H9 (cell line): ENCODE measurements around the gene BCCIP. TPM values are rescaled to one million over a fixed set of nuclear protein-coding genes. Genes with fewer than 3 reads are reported as not detected.

Experiments used
- DNase-seq: peaks from one replicate; pipeline ENCODE4 v3.0.0-alpha.2; 2017
- H2AFZ ChIP-seq: one replicate; pipeline ENCODE4 v1.6.1; 2013; ENCODE audit warnings: mild to moderate bottlenecking, low read length, control low read depth, moderate library complexity
- H2AK5ac ChIP-seq: 2 replicates; pipeline ENCODE4 v1.6.1; 2013; ENCODE audit warnings: low read length, control low read depth, mixed read lengths; ENCODE audit not compliant: insufficient read length
- H2BK120ac ChIP-seq: one replicate; pipeline ENCODE4 v1.6.1; 2013; ENCODE audit warnings: low read depth, mild to moderate bottlenecking, low read length, control low read depth, inconsistent platforms; ENCODE audit not compliant: poor library complexity, severe bottlenecking
- H2BK12ac ChIP-seq: 2 replicates; pipeline ENCODE4 v1.6.1; 2013; ENCODE audit warnings: low read length, control low read depth, mixed read lengths, low read depth; ENCODE audit not compliant: insufficient read length
- H2BK15ac ChIP-seq: 2 replicates; pipeline ENCODE4 v1.6.1; 2013; ENCODE audit warnings: low read depth, low read length, control low read depth
- H2BK20ac ChIP-seq: one replicate; pipeline ENCODE4 v1.6.1; 2013; ENCODE audit warnings: low read depth, mild to moderate bottlenecking, low read length, control low read depth, inconsistent platforms; ENCODE audit not compliant: poor library complexity, severe bottlenecking
- H2BK5ac ChIP-seq: 2 replicates; pipeline ENCODE4 v1.6.1; 2013; ENCODE audit warnings: low read length, control low read depth, mixed read lengths; ENCODE audit not compliant: insufficient read length
- H3K14ac ChIP-seq: 2 replicates; pipeline ENCODE4 v1.6.1; 2013; ENCODE audit warnings: low read length, control low read depth; ENCODE audit not compliant: insufficient read depth
- H3K18ac ChIP-seq: 2 replicates; pipeline ENCODE4 v1.6.1; 2013; ENCODE audit warnings: low read depth, mild to moderate bottlenecking, mixed read lengths, low read length, control low read depth; ENCODE audit not compliant: insufficient read length
- H3K23ac ChIP-seq: 2 replicates; pipeline ENCODE4 v1.6.1; 2013; ENCODE audit warnings: low read length, control low read depth, mixed read lengths, low read depth; ENCODE audit not compliant: insufficient read length
- H3K23me2 ChIP-seq: 2 replicates; pipeline ENCODE4 v1.6.1; 2013; ENCODE audit warnings: low read depth, mild to moderate bottlenecking, mixed read lengths, low read length, control low read depth; ENCODE audit not compliant: insufficient read length, poor library complexity, severe bottlenecking
- H3K27ac ChIP-seq: 2 replicates; pipeline ENCODE4 v1.5.1; 2013; ENCODE audit warnings: low read length, control low read depth, mixed read lengths, low read depth; ENCODE audit not compliant: insufficient read length
- H3K27me3 ChIP-seq: 2 replicates; pipeline ENCODE4 v1.6.1; 2013; ENCODE audit warnings: low read length, control low read depth, inconsistent platforms; ENCODE audit not compliant: insufficient read depth
- H3K4ac ChIP-seq: 2 replicates; pipeline ENCODE4 v1.6.1; 2013; ENCODE audit warnings: low read depth, mild to moderate bottlenecking, control low read depth, inconsistent platforms, low read length, moderate library complexity
- H3K4me1 ChIP-seq: 2 replicates; pipeline ENCODE4 v1.6.1; 2013; ENCODE audit warnings: low read length, control low read depth, inconsistent platforms; ENCODE audit not compliant: insufficient read depth
- H3K4me2 ChIP-seq: 2 replicates; pipeline ENCODE4 v1.6.1; 2013; ENCODE audit warnings: low read length, control low read depth, mixed read lengths; ENCODE audit not compliant: insufficient read length, insufficient read depth
- H3K56ac ChIP-seq: 2 replicates; pipeline ENCODE4 v1.6.1; 2013; ENCODE audit warnings: low read depth, mild to moderate bottlenecking, mixed read lengths, low read length, control low read depth; ENCODE audit not compliant: insufficient read length
- H3K79me1 ChIP-seq: 2 replicates; pipeline ENCODE4 v1.6.1; 2013; ENCODE audit warnings: low read depth, mild to moderate bottlenecking, moderate library complexity, low read length, control low read depth, inconsistent platforms; ENCODE audit not compliant: insufficient read depth, poor library complexity, severe bottlenecking
- H3K79me2 ChIP-seq: 2 replicates; pipeline ENCODE4 v1.6.1; 2013; ENCODE audit warnings: low read length, control low read depth, inconsistent platforms; ENCODE audit not compliant: insufficient read depth
- H3K9ac ChIP-seq: 2 replicates; pipeline ENCODE4 v1.6.1; 2013; ENCODE audit warnings: low read length, control low read depth, mixed read lengths; ENCODE audit not compliant: insufficient read length; ENCODE audit errors: extremely low read depth
- H3K9me3 ChIP-seq: one replicate; pipeline ENCODE4 v1.6.1; 2013; ENCODE audit warnings: low read depth, low read length, inconsistent platforms; ENCODE audit not compliant: control insufficient read depth
- H3T11ph ChIP-seq: one replicate; pipeline ENCODE4 v1.6.1; 2013; ENCODE audit warnings: mild to moderate bottlenecking, low read length, control low read depth, inconsistent platforms
- H4K20me1 ChIP-seq: one replicate; pipeline ENCODE4 v1.6.1; 2013; ENCODE audit not compliant: control insufficient read depth, insufficient read length, insufficient read depth
- H4K5ac ChIP-seq: 2 replicates; pipeline ENCODE4 v1.6.1; 2013; ENCODE audit warnings: low read depth, mild to moderate bottlenecking, mixed read lengths, low read length, control low read depth; ENCODE audit not compliant: insufficient read length
- H4K8ac ChIP-seq: replicated peaks from 2 replicates; pipeline ENCODE4 v1.6.1; 2013; ENCODE audit warnings: low read length, control low read depth, mixed read lengths, low read depth; ENCODE audit not compliant: insufficient read length
- H4K91ac ChIP-seq: 2 replicates; pipeline ENCODE4 v1.6.1; 2013; ENCODE audit warnings: low read depth, mild to moderate bottlenecking, moderate library complexity, mixed read lengths, low read length, control low read depth; ENCODE audit not compliant: insufficient read length
- H3K27ac Mint-ChIP-seq, 3 experiments: 2 replicates in 2 of 3; 3 replicates in 1 of 3; pipeline ENCODE4 v1.8.0; 2020 to 2021; ENCODE audit warnings: mixed read lengths in 3 of 3, mild to moderate bottlenecking in 1 of 3, moderate library complexity in 1 of 3
- H3K27me3 Mint-ChIP-seq: 2 replicates; pipeline ENCODE4 v1.8.0; 2021; ENCODE audit warnings: low read depth, mild to moderate bottlenecking, moderate library complexity, mixed read lengths
- H3K36me3 Mint-ChIP-seq, 3 experiments: 2 replicates in 2 of 3; 3 replicates in 1 of 3; pipeline ENCODE4 v1.8.0; 2020 to 2021; ENCODE audit warnings: low read depth in 3 of 3, mixed read lengths in 3 of 3; ENCODE audit not compliant: insufficient read depth in 1 of 3
- H3K4me1 Mint-ChIP-seq, 2 experiments: 2 replicates each; pipeline ENCODE4 v1.8.0; 2020; ENCODE audit warnings: mixed read lengths in 2 of 2
- H3K4me3 Mint-ChIP-seq, 2 experiments: 2 replicates in 1 of 2; 3 replicates in 1 of 2; pipeline ENCODE4 v1.8.0; 2020 to 2021; ENCODE audit warnings: mild to moderate bottlenecking in 2 of 2, mixed read lengths in 2 of 2, moderate library complexity in 1 of 2
- H3K9me3 Mint-ChIP-seq, 2 experiments: 2 replicates in 1 of 2; 3 replicates in 1 of 2; pipeline ENCODE4 v1.8.0; 2020; ENCODE audit warnings: mild to moderate bottlenecking in 2 of 2, mixed read lengths in 2 of 2, moderate library complexity in 1 of 2
- WGBS: extraction: QIAGEN DNeasy Blood & Tissue Kit; methylation state at CpG from one replicate; pipeline ENCODE4 v1.1.7; 2013; ENCODE audit warnings: missing lambda C conversion rate, low lambda C conversion rate, mixed read lengths; ENCODE audit not compliant: insufficient read length; ENCODE audit errors: extremely low coverage; 5-methylcytosine and 5-hydroxymethylcytosine counted together
- total RNA-seq: library from RNA; stranded (reverse); gene quantifications from 2 replicates; pipeline ENCODE4 v1.2.1, GENCODE V29; 2021
- TF ChIP-seq, protein P1 (sequence below): fragments of 200-600 bp; sonication (generic); conservative IDR thresholded peaks from 3 replicates; pipeline ENCODE4 v1.8.0; 2021; ENCODE audit warnings: antibody characterized with exemption, mild to moderate bottlenecking

BCCIP gene
- total RNA-seq, 1 experiment from 2014 or later: 119 TPM

DNA sequence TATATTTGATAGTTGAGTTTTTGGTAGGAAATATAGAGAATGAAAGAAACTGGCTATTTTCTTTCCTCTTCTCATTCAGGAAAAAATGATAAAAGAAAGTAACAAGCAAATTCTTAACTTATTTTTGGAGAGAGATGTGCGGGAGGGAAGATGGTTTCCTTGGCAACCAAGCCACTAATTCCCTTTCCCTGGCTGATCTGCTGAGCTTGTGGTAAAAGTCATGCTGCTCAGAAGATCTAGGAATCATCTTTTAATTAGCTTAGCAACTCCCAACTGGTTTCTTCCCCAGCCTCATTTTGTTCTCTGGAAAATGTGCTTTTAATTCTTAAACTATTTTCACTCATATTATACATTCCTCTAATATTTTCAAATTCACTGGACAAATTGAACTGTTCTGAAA is 12.1 kb upstream of the BCCIP start:
- Histone ChIP-seq H3K4ac (no peak overlapping the region), H3K18ac (no peak overlapping the region), H3K9ac (no peak overlapping the region), H2BK20ac (no peak overlapping the region), H3K4me2 (no peak overlapping the region), H2AFZ (no peak overlapping the region), H3K4me1 (no peaks in the 10 kb centered on the region), H3K23ac (no peak overlapping the region), H3K23me2 (no peaks in the 10 kb centered on the region), H4K5ac (no peak overlapping the region), H3T11ph (no peak overlapping the region), H3K14ac (no peak overlapping the region), H4K20me1 (no peaks in the 10 kb centered on the region), H2BK120ac (no peak overlapping the region), H4K8ac (no peak overlapping the region), H2BK12ac (no peak overlapping the region), H4K91ac (no peak overlapping the region), H3K27me3 (no peaks in the 10 kb centered on the region), H2BK5ac (no peak overlapping the region), H2BK15ac (no peak overlapping the region), H3K56ac (no peak overlapping the region), H3K79me2 (no peaks in the 10 kb centered on the region), H3K27ac (no peak overlapping the region), H2AK5ac (no peak overlapping the region), H3K9me3 (no peaks in the 10 kb centered on the region), H3K79me1 (no peaks in the 10 kb centered on the region)
- Mint-ChIP-seq H3K27me3 (no peaks in the 10 kb centered on the region), H3K27ac (no peak overlapping the region), H3K4me1 (no peaks in the 10 kb centered on the region), H3K36me3 (peaks cover 12 to 58% (median 49%) of the 10 kb centered on the region in 3 experiments; a peak in 6 of 7 replicates), H3K9me3 (no peaks in the 10 kb centered on the region), H3K4me3 (no peak overlapping the region)
- no peak for DNase-seq
- TF ChIP-seq, protein P1, sequence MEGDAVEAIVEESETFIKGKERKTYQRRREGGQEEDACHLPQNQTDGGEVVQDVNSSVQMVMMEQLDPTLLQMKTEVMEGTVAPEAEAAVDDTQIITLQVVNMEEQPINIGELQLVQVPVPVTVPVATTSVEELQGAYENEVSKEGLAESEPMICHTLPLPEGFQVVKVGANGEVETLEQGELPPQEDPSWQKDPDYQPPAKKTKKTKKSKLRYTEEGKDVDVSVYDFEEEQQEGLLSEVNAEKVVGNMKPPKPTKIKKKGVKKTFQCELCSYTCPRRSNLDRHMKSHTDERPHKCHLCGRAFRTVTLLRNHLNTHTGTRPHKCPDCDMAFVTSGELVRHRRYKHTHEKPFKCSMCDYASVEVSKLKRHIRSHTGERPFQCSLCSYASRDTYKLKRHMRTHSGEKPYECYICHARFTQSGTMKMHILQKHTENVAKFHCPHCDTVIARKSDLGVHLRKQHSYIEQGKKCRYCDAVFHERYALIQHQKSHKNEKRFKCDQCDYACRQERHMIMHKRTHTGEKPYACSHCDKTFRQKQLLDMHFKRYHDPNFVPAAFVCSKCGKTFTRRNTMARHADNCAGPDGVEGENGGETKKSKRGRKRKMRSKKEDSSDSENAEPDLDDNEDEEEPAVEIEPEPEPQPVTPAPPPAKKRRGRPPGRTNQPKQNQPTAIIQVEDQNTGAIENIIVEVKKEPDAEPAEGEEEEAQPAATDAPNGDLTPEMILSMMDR: no peak
- no CpG with 5 or more reads among the region's 1 CpG for WGBS
